H1 (cell line): ENCODE measurements around the gene SAMD4A. TPM values are rescaled to one million over a fixed set of nuclear protein-coding genes. Genes with fewer than 3 reads are reported as not detected.

ENCODE experiments used
- CTCF ChIA-PET: fragments of 300-600 bp; sonication (Branson Sonifier 250); formaldehyde crosslinking; loops from one replicate; lab custom pipeline; 2021; ENCODE audit not compliant: partially characterized antibody; lab: Charles Lee
- POLR2A ChIA-PET: fragments of 300-600 bp; sonication (Branson Sonifier 250); formaldehyde crosslinking; loops from one replicate; lab custom pipeline; 2021; ENCODE audit warnings: inconsistent platforms; ENCODE audit not compliant: partially characterized antibody; lab: Charles Lee
- DNase-seq, 2 experiments: peaks; one replicate each; pipeline versions ENCODE4 v3.0.0 to v3.0.0-alpha.2; 2010 to 2022; ENCODE audit warnings: low spot score in 2 of 2, low read depth in 1 of 2, mixed read lengths in 1 of 2
- FAIRE-seq: peaks from 2 replicates; lab custom pipeline; 2011; peaks lifted over from hg19 to GRCh38; lab: Jason Lieb, UNC
- H2AFZ ChIP-seq: 2 replicates; pipeline ENCODE4 v1.8.1; 2012; ENCODE audit warnings: low read length, inconsistent platforms
- H2AK5ac ChIP-seq: 2 replicates; pipeline ENCODE4 v1.6.1; 2013; ENCODE audit warnings: low read depth, low read length
- H2BK120ac ChIP-seq: replicated peaks from 2 replicates; pipeline ENCODE3; 2013; ENCODE audit warnings: low read depth, low read length, inconsistent platforms
- H2BK12ac ChIP-seq: 2 replicates; pipeline ENCODE4 v1.6.1; 2013; ENCODE audit warnings: low read depth, low read length
- H2BK15ac ChIP-seq: 2 replicates; pipeline ENCODE4 v1.6.1; 2013; ENCODE audit warnings: low read length
- H2BK20ac ChIP-seq: 2 replicates; pipeline ENCODE4 v1.6.1; 2013; ENCODE audit warnings: low read length
- H2BK5ac ChIP-seq: 2 replicates; pipeline ENCODE4 v1.6.1; 2013; ENCODE audit warnings: low read depth, low read length
- H3K14ac ChIP-seq: 2 replicates; pipeline ENCODE4 v1.6.1; 2013; ENCODE audit warnings: inconsistent platforms; ENCODE audit not compliant: insufficient read length
- H3K18ac ChIP-seq: 2 replicates; pipeline ENCODE4 v1.6.1; 2013; ENCODE audit warnings: low read length; ENCODE audit errors: extremely low read depth
- H3K23ac ChIP-seq: 2 replicates; pipeline ENCODE4 v1.6.1; 2013; ENCODE audit warnings: inconsistent platforms; ENCODE audit not compliant: insufficient read length
- H3K23me2 ChIP-seq: 2 replicates; pipeline ENCODE4 v1.6.1; 2013; ENCODE audit warnings: low read depth, low read length
- H3K27ac ChIP-seq: 2 replicates; pipeline ENCODE4 v1.6.1; 2011; ENCODE audit warnings: low read depth, low read length, inconsistent platforms
- H3K27me3 ChIP-seq, 4 experiments: replicated peaks in 1 of 4; 1 replicate in 1 of 4; 2 replicates in 3 of 4; pipeline versions ENCODE4 v1.6.1 to v1.8.1; 2011 to 2013; ENCODE audit warnings: low read length in 3 of 4, mild to moderate bottlenecking in 3 of 4, inconsistent platforms in 2 of 4, mixed read lengths in 2 of 4, moderate library complexity in 1 of 4; ENCODE audit not compliant: control insufficient read depth in 3 of 4, insufficient read depth in 3 of 4; ENCODE audit errors: extremely low read depth in 1 of 4
- H3K36me3 ChIP-seq, 4 experiments: 2 replicates each; pipeline versions ENCODE4 v1.6.1 to v1.8.1; 2011 to 2013; ENCODE audit warnings: mild to moderate bottlenecking in 4 of 4, low read length in 3 of 4, moderate library complexity in 2 of 4, control low read depth in 1 of 4, inconsistent platforms in 1 of 4; ENCODE audit not compliant: insufficient read depth in 4 of 4, control insufficient read depth in 2 of 4
- H3K4ac ChIP-seq: replicated peaks from 2 replicates; pipeline ENCODE3; 2013; ENCODE audit warnings: low read length, low read depth, mixed read lengths, inconsistent platforms; ENCODE audit not compliant: insufficient read length
- H3K4me1 ChIP-seq, 4 experiments: replicated peaks in 1 of 4; 1 replicate in 1 of 4; 2 replicates in 3 of 4; pipeline versions ENCODE4 v1.6.1 to v1.8.1; 2011 to 2013; ENCODE audit warnings: low read length in 3 of 4, inconsistent platforms in 2 of 4, mixed read lengths in 1 of 4; ENCODE audit not compliant: insufficient read depth in 4 of 4, control insufficient read depth in 3 of 4
- H3K4me2 ChIP-seq, 2 experiments: 2 replicates each; pipeline versions ENCODE4 v1.6.1 to v1.8.1; 2011 to 2013; ENCODE audit warnings: low read depth in 2 of 2, low read length in 2 of 2, control low read depth in 1 of 2, inconsistent platforms in 1 of 2, mild to moderate bottlenecking in 1 of 2; ENCODE audit not compliant: insufficient read depth in 1 of 2
- H3K4me3 ChIP-seq, 4 experiments: fragments of 200-600, 300-600 bp in 1 of 4; sonication (generic), shearing (Covaris generic), sonication (Bioruptor Twin) in 1 of 4; 2 replicates each; pipeline versions ENCODE4 v1.5.1 to v1.8.1; 2011 to 2016; ENCODE audit warnings: low read length in 4 of 4, low read depth in 3 of 4, control low read depth in 2 of 4, inconsistent platforms in 2 of 4, mild to moderate bottlenecking in 2 of 4, mixed read lengths in 1 of 4, moderate library complexity in 1 of 4; ENCODE audit not compliant: insufficient read depth in 2 of 4; ENCODE audit errors: extremely low read depth in 1 of 4
- H3K56ac ChIP-seq: replicated peaks from 2 replicates; pipeline ENCODE3; 2013; ENCODE audit warnings: low read depth, mild to moderate bottlenecking, mixed read lengths, low read length, inconsistent platforms; ENCODE audit not compliant: insufficient read length
- H3K79me1 ChIP-seq: 2 replicates; pipeline ENCODE4 v1.6.1; 2013; ENCODE audit warnings: low read depth, low read length, control low read depth
- H3K79me2 ChIP-seq, 2 experiments: 2 replicates each; pipeline versions ENCODE4 v1.6.1 to v1.8.1; 2012 to 2013; ENCODE audit warnings: low read length in 2 of 2, mild to moderate bottlenecking in 2 of 2, inconsistent platforms in 1 of 2; ENCODE audit not compliant: insufficient read depth in 2 of 2, control insufficient read depth in 1 of 2
- H3K9ac ChIP-seq, 4 experiments: replicated peaks in 1 of 4; 1 replicate in 1 of 4; 2 replicates in 3 of 4; pipeline versions ENCODE4 v1.6.1 to v1.8.1; 2011 to 2013; ENCODE audit warnings: low read depth in 3 of 4, low read length in 3 of 4, control low read depth in 2 of 4, mild to moderate bottlenecking in 2 of 4, moderate library complexity in 2 of 4, inconsistent platforms in 1 of 4; ENCODE audit errors: extremely low read depth in 1 of 4
- H3K9me3 ChIP-seq, 2 experiments: 2 replicates each; pipeline versions ENCODE4 v1.6.1 to v1.8.1; 2012 to 2013; ENCODE audit warnings: mild to moderate bottlenecking in 2 of 2, moderate library complexity in 2 of 2, control low read depth in 1 of 2, inconsistent platforms in 1 of 2, low read depth in 1 of 2, low read length in 1 of 2, mixed read lengths in 1 of 2; ENCODE audit not compliant: insufficient read depth in 2 of 2
- H4K20me1 ChIP-seq, 2 experiments: replicated peaks in 1 of 2; 2 replicates each; pipeline versions ENCODE3 to v1.8.1; 2011 to 2013; ENCODE audit warnings: inconsistent platforms in 2 of 2, low read length in 2 of 2, mild to moderate bottlenecking in 1 of 2; ENCODE audit not compliant: insufficient read depth in 2 of 2, control insufficient read depth in 1 of 2
- H4K5ac ChIP-seq: 2 replicates; pipeline ENCODE4 v1.6.1; 2013; ENCODE audit warnings: low read length, low read depth, mixed read lengths, inconsistent platforms; ENCODE audit not compliant: insufficient read length
- H4K8ac ChIP-seq: 2 replicates; pipeline ENCODE4 v1.8.0; 2013; ENCODE audit warnings: mild to moderate bottlenecking, moderate library complexity, low read length, inconsistent platforms; ENCODE audit not compliant: insufficient read depth; ENCODE audit errors: extremely low read depth
- H4K91ac ChIP-seq: replicated peaks from 2 replicates; pipeline ENCODE3; 2013; ENCODE audit warnings: low read length, mixed read lengths, inconsistent platforms; ENCODE audit not compliant: insufficient read length
- ASH2L ChIP-seq: fragments of 200-600, 300-600 bp; sonication (generic); IDR thresholded peaks from one replicate; pipeline ENCODE4 v1.7.1; 2017; ENCODE audit warnings: low read length
- BRCA1 ChIP-seq: IDR thresholded peaks from 2 replicates; pipeline ENCODE4 v1.6.1; 2012; ENCODE audit warnings: low read depth, low read length, improper control_type of control experiment
- JUN ChIP-seq: IDR thresholded peaks from 2 replicates; pipeline ENCODE4 v1.6.1; 2011; ENCODE audit warnings: low read depth, mild to moderate bottlenecking, improper control_type of control experiment, low read length
- RAD21 ChIP-seq, 2 experiments: IDR thresholded peaks in 1 of 2; conservative IDR thresholded peaks in 1 of 2; 2 replicates each; pipeline ENCODE4 v1.6.1; 2011; ENCODE audit warnings: low read depth in 2 of 2, low read length in 2 of 2, improper control_type of control experiment in 1 of 2, inconsistent platforms in 1 of 2, mild to moderate bottlenecking in 1 of 2, moderate library complexity in 1 of 2
- RNF2 ChIP-seq: fragments of 200-900, 300-1000 bp; sonication (generic); IDR thresholded peaks from 2 replicates; pipeline ENCODE4 v1.7.1; 2016; ENCODE audit warnings: borderline replicate concordance, low read depth, mild to moderate bottlenecking, antibody characterized with exemption, low read length; ENCODE audit not compliant: poor library complexity, severe bottlenecking; ENCODE audit errors: missing control alignments
- RXRA ChIP-seq: IDR thresholded peaks from 2 replicates; pipeline ENCODE4 v1.6.1; 2011; ENCODE audit warnings: low read depth, mild to moderate bottlenecking, low read length, moderate library complexity; ENCODE audit not compliant: insufficient read depth
- SIRT6 ChIP-seq: IDR thresholded peaks from one replicate; pipeline ENCODE4 v1.7.1; 2012; ENCODE audit warnings: low read length, inconsistent platforms
- SIX5 ChIP-seq: IDR thresholded peaks from 2 replicates; pipeline ENCODE4 v1.6.1; 2011; ENCODE audit warnings: mild to moderate bottlenecking, low read depth, low read length
- TAF7 ChIP-seq: optimal IDR thresholded peaks from 2 replicates; pipeline ENCODE3; 2011; ENCODE audit warnings: low read depth, mild to moderate bottlenecking, inconsistent platforms, low read length, moderate library complexity, borderline replicate concordance
- WGBS, 2 experiments: shearing (Covaris generic) in 1 of 2; methylation state at CpG; one replicate each; pipeline versions ENCODE4 v1.1.6 to v1.1.7; 2013 to 2015; ENCODE audit warnings: low lambda C conversion rate in 2 of 2, mixed read lengths in 2 of 2, inconsistent platforms in 1 of 2, low coverage in 1 of 2, missing lambda C conversion rate in 1 of 2; ENCODE audit not compliant: insufficient replicate concordance in 2 of 2, insufficient coverage in 1 of 2, insufficient read length in 1 of 2; ENCODE audit errors: extremely low coverage in 1 of 2, missing lambda C conversion rate in 1 of 2; 5-methylcytosine and 5-hydroxymethylcytosine counted together
- polyA plus RNA-seq, 7 experiments: library from polyadenylated mRNA; depleted of rRNA in 3 of 7; stranded (reverse) in 5 of 7; unstranded in 2 of 7; fragments of >200 nt in 5 of 7; fragments of 200-250 nt in 2 of 7; gene quantifications; 1 replicate in 5 of 7; 2 replicates in 1 of 7; 4 replicates in 1 of 7; pipeline versions ENCODE4 v1.2.1 to v1.2.3, GENCODE V29; 2011 to 2013; ENCODE audit warnings: missing spikeins in 2 of 7, mixed read lengths in 2 of 7
- total RNA-seq: library from RNA; stranded (reverse); fragmentation: NEBNext Ultra II Directional; extraction: Animal tissue kit (Norgen Biotek cat#: 25700); gene quantifications from 2 replicates; pipeline ENCODE4 v1.2.1, GENCODE V29; 2021
- TF ChIP-seq, protein P1 (sequence below), 3 experiments: IDR thresholded peaks; 1 replicate in 2 of 3; 2 replicates in 1 of 3; pipeline versions ENCODE4 v1.5.1 to v1.6.1; 2011; ENCODE audit warnings: low read length in 3 of 3, mild to moderate bottlenecking in 3 of 3, inconsistent platforms in 2 of 3, low read depth in 1 of 3, moderate library complexity in 1 of 3; ENCODE audit not compliant: insufficient read depth in 1 of 3; ENCODE audit errors: control extremely low read depth in 1 of 3

Gene SAMD4A
- total and polyA plus RNA-seq, 2 of the 8 experiments (the other 6 are each of a cell fraction or from before 2014, with no cell fraction given): 2.4 to 12.3 TPM

DNA sequence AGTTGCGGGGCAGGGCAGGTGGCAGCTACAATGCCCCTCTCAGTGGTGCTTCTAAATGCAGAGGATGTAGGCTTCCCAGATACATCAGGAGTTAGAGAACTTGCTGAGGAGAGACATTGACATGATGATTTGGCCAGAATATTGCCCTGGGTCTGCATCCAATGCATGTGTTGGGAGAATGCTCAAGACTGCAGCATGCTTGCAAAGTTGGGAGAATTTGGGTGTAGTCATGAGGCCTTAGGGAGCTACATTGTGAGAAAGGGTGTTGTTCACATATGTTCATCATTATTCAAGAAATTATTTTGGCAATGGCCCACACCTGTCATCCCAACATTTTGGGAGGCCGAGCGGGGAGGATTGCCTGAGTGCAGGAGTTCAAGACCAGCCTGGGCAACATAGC is 149.9 kb downstream of the SAMD4A start:
- Histone ChIP-seq H3K27ac (no peak overlapping the region), H2BK120ac (no peak overlapping the region), H3K9me3 (no peaks in the 10 kb centered on the region), H2AK5ac (no peak overlapping the region), H4K8ac (no peak overlapping the region), H3K4ac (no peak overlapping the region), H4K5ac (no peak overlapping the region), H3K56ac (no peak overlapping the region), H2BK15ac (no peak overlapping the region), H3K36me3 (no peaks in the 10 kb centered on the region), H3K27me3 (no peaks in the 10 kb centered on the region), H3K23me2 (no peaks in the 10 kb centered on the region), H2BK20ac (no peak overlapping the region), H3K79me1 (no peaks in the 10 kb centered on the region; the same call in 1 of the 2 replicates), H4K20me1 (no peaks in the 10 kb centered on the region), H3K79me2 (no peaks in the 10 kb centered on the region), H2BK12ac (no peak overlapping the region), H3K9ac (no peak overlapping the region), H2AFZ (no peak overlapping the region), H3K18ac (no peak overlapping the region), H3K4me2 (no peak overlapping the region), H4K91ac (no peak overlapping the region), H3K4me3 (no peak overlapping the region), H3K14ac (no peak overlapping the region), H2BK5ac (no peak overlapping the region), H3K23ac (no peak overlapping the region), H3K4me1 (no peaks in the 10 kb centered on the region)
- TF ChIP-seq JUN: no peak
- TF ChIP-seq, protein P1, sequence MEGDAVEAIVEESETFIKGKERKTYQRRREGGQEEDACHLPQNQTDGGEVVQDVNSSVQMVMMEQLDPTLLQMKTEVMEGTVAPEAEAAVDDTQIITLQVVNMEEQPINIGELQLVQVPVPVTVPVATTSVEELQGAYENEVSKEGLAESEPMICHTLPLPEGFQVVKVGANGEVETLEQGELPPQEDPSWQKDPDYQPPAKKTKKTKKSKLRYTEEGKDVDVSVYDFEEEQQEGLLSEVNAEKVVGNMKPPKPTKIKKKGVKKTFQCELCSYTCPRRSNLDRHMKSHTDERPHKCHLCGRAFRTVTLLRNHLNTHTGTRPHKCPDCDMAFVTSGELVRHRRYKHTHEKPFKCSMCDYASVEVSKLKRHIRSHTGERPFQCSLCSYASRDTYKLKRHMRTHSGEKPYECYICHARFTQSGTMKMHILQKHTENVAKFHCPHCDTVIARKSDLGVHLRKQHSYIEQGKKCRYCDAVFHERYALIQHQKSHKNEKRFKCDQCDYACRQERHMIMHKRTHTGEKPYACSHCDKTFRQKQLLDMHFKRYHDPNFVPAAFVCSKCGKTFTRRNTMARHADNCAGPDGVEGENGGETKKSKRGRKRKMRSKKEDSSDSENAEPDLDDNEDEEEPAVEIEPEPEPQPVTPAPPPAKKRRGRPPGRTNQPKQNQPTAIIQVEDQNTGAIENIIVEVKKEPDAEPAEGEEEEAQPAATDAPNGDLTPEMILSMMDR (IDR thresholded peaks at IDR 0.05; ENCODE audit: control extremely low read depth in 1 of 3, insufficient read depth in 1 of 3, low read depth in 1 of 3, low read length in 3 of 3): no peak
- TF ChIP-seq BRCA1: no peak
- TF ChIP-seq SIRT6: no peak
- no peak for TF ChIP-seq ASH2L
- no peak for TF ChIP-seq TAF7
- TF ChIP-seq RNF2: no peak
- no peak for TF ChIP-seq RXRA
- no peak for TF ChIP-seq SIX5
- no peak for TF ChIP-seq RAD21 (IDR thresholded peaks at IDR 0.05 in 1 of 2, conservative IDR thresholded peaks at IDR 0.05 in 1 of 2; ENCODE audit: low read depth in 2 of 2, low read length in 2 of 2)
- CTCF ChIA-PET: interaction anchor here (1.0 to 3.2 kb wide), 5 partner anchors 26 to 166 kb away, joined by 3 to 10 read pairs (median 5); no protein-coding TSS in a partner anchor
- POLR2A ChIA-PET: interaction anchor here (1.0 kb wide), 1 partner anchor 15 kb away, joined by 3 read pairs; no protein-coding TSS in a partner anchor
- DNase-seq: no peak
- FAIRE-seq: no peak
- 94% methylated on average over 3 of the region's 3 CpGs; no CpG with 5 or more reads in 1 of the 2 experiments for WGBS, 2 experiments
